AG04449 (cell line): Measurements from ENCODE around the gene ZDHHC13.

ENCODE experiments used
- CTCF ChIA-PET: fragments of 350-600 bp; formaldehyde crosslinking; extraction: SDS; loops from one replicate; lab custom pipeline; 2021; ENCODE audit warnings: antibody characterized with exemption; lab: Yijun Ruan, JAX
- POLR2A ChIA-PET: fragments of 400-600, 350-600 bp; formaldehyde crosslinking; extraction: SDS; loops from one replicate; lab custom pipeline; 2020; ENCODE audit warnings: antibody characterized with exemption, inconsistent platforms; lab: Yijun Ruan, JAX
- DNase-seq: peaks from one replicate; pipeline ENCODE4 v3.0.0-alpha.2; 2010; ENCODE audit warnings: low read depth, low spot score
- H3K4me3 ChIP-seq: 2 replicates; pipeline ENCODE4 v1.5.1; 2011; ENCODE audit warnings: low read depth, mild to moderate bottlenecking, control low read depth, low read length
- CTCF ChIP-seq: IDR thresholded peaks from one replicate; pipeline ENCODE4 v1.5.1; 2011; ENCODE audit warnings: mild to moderate bottlenecking, moderate library complexity, low read length, control low read depth, inconsistent platforms; ENCODE audit not compliant: insufficient read depth; ENCODE audit errors: missing control alignments

The ZDHHC13 gene

GRCh38 chr11:19084661-19085315 is 32.2 kb upstream of the ZDHHC13 start:
- TF ChIP-seq CTCF, result no peak
- ChIA-PET POLR2A (no interaction called here), CTCF (interaction anchor here (1.1 kb wide), 1 partner anchor 11 kb away, joined by 3 read pairs; no protein-coding TSS in a partner anchor)
- no peak for DNase-seq
- no peak overlapping the region for H3K4me3 ChIP-seq

- peak; percentile 46 for DNase-seq
- CTCF ChIA-PET, result interaction anchor here (1.1 to 3.6 kb wide), 3 partner anchors 8 to 15 kb away, joined by 3 to 23 read pairs (median 21); no protein-coding TSS in a partner anchor
- H3K4me3 ChIP-seq, result no peak overlapping the region
- POLR2A ChIA-PET, result no interaction called here
- no peak for TF ChIP-seq CTCF
Measured at GRCh38 chr11:19087658-19088057, 29.3 kb upstream of the ZDHHC13 start.

DNA sequence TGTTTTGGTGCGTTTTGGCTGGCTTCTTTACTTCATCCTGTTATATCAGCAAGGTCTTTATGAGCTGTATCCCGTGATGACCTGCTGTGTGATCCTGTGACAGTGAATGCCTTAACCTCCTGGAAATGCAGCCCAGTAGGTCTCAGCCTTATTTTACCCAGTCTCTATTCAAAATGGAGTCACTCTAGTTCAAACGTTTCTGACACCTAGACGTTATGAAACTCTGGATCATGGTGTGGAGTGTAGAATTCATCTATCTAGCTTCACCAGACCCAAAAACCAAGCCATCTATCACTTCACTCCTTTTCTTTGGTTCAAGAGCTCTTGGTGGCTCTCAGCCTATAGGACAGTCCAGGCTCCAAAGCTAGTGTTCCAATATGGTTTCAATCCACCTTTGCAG is 28.2 kb upstream of the ZDHHC13 start:
- no peak for DNase-seq
- POLR2A ChIA-PET, result no interaction called here
- H3K4me3 ChIP-seq, result no peak overlapping the region
- no peak for TF ChIP-seq CTCF
- CTCF ChIA-PET, result interaction anchor here (0.6 to 3.6 kb wide), 6 partner anchors 8 to 17 kb away, joined by 3 to 21 read pairs (median 3); no protein-coding TSS in a partner anchor

DNA sequence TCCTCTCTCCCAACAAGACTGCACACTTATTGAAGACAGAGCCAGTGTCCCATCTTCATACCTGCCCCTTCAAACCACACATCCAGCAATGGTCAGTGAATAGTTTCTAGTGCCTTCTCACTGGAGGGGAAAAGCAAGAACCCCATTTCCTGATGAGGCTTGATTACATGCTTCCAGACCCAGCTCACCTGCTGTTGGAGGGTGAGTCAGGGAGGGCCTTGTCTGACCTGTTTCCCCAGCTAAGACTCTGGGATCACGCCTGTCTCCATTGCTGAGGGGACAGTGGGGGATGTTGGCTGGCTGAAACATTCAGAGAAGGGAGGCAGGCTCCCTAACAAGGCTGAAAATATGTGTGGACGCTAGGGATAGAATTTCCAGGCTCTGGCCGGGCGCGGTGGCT is 27.5 kb upstream of the ZDHHC13 start:
- H3K4me3 ChIP-seq, result no peak overlapping the region
- POLR2A ChIA-PET, result no interaction called here
- no peak for TF ChIP-seq CTCF
- CTCF ChIA-PET, result interaction anchor here (0.6 to 3.6 kb wide), 6 partner anchors 9 to 17 kb away, joined by 3 to 21 read pairs (median 3); no protein-coding TSS in a partner anchor
- no peak for DNase-seq

- no peak overlapping the region for H3K4me3 ChIP-seq
- POLR2A ChIA-PET, result no interaction called here
- DNase-seq, result no peak
- CTCF ChIA-PET, result interaction anchor here (2.3 kb wide), 1 partner anchor 14 kb away, joined by 7 read pairs; no protein-coding TSS in a partner anchor
- TF ChIP-seq CTCF, result no peak
Measured at GRCh38 chr11:19091366-19091765, 25.6 kb upstream of the ZDHHC13 start.

DNA sequence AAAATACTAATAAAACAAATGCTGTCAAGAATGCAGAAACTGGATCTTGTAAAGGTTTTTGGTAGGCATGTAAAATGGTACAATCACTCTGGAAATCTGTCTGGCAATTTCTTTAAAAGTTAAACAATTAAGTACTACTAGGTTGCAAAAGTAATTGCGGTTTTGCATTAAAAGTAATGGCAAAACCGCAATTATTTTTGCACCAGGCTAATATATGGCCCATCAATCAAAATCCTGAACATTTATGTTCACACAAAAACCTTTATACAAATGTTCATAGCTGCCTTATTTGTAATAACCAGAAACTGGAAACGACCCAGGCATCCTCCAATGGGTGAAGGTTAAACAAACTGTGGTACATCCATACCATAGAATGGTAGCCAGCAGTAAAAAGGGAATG is 24.6 kb upstream of the ZDHHC13 start:
- no peak for TF ChIP-seq CTCF
- ChIA-PET CTCF (interaction anchor here (3.3 kb wide), 1 partner anchor 16 kb away, joined by 25 read pairs; no protein-coding TSS in a partner anchor), POLR2A (no interaction called here)
- no peak overlapping the region for H3K4me3 ChIP-seq
- no peak for DNase-seq
